H9 (cell line): Measurements from ENCODE around the gene CCDC154. TPM values are rescaled to one million over a fixed set of nuclear protein-coding genes. Genes with fewer than 3 reads are reported as not detected.

Source experiments
- DNase-seq: peaks from one replicate; pipeline ENCODE4 v3.0.0-alpha.2; 2017
- H2AFZ ChIP-seq: one replicate; pipeline ENCODE4 v1.6.1; 2013; ENCODE audit warnings: mild to moderate bottlenecking, low read length, control low read depth, moderate library complexity
- H2AK5ac ChIP-seq: 2 replicates; pipeline ENCODE4 v1.6.1; 2013; ENCODE audit warnings: low read length, control low read depth, mixed read lengths; ENCODE audit not compliant: insufficient read length
- H2BK120ac ChIP-seq: one replicate; pipeline ENCODE4 v1.6.1; 2013; ENCODE audit warnings: low read depth, mild to moderate bottlenecking, low read length, control low read depth, inconsistent platforms; ENCODE audit not compliant: poor library complexity, severe bottlenecking
- H2BK12ac ChIP-seq: 2 replicates; pipeline ENCODE4 v1.6.1; 2013; ENCODE audit warnings: low read length, control low read depth, mixed read lengths, low read depth; ENCODE audit not compliant: insufficient read length
- H2BK15ac ChIP-seq: 2 replicates; pipeline ENCODE4 v1.6.1; 2013; ENCODE audit warnings: low read depth, low read length, control low read depth
- H2BK20ac ChIP-seq: one replicate; pipeline ENCODE4 v1.6.1; 2013; ENCODE audit warnings: low read depth, mild to moderate bottlenecking, low read length, control low read depth, inconsistent platforms; ENCODE audit not compliant: poor library complexity, severe bottlenecking
- H2BK5ac ChIP-seq: 2 replicates; pipeline ENCODE4 v1.6.1; 2013; ENCODE audit warnings: low read length, control low read depth, mixed read lengths; ENCODE audit not compliant: insufficient read length
- H3K14ac ChIP-seq: 2 replicates; pipeline ENCODE4 v1.6.1; 2013; ENCODE audit warnings: low read length, control low read depth; ENCODE audit not compliant: insufficient read depth
- H3K18ac ChIP-seq: 2 replicates; pipeline ENCODE4 v1.6.1; 2013; ENCODE audit warnings: low read depth, mild to moderate bottlenecking, mixed read lengths, low read length, control low read depth; ENCODE audit not compliant: insufficient read length
- H3K23ac ChIP-seq: 2 replicates; pipeline ENCODE4 v1.6.1; 2013; ENCODE audit warnings: low read length, control low read depth, mixed read lengths, low read depth; ENCODE audit not compliant: insufficient read length
- H3K23me2 ChIP-seq: 2 replicates; pipeline ENCODE4 v1.6.1; 2013; ENCODE audit warnings: low read depth, mild to moderate bottlenecking, mixed read lengths, low read length, control low read depth; ENCODE audit not compliant: insufficient read length, poor library complexity, severe bottlenecking
- H3K27ac ChIP-seq: 2 replicates; pipeline ENCODE4 v1.5.1; 2013; ENCODE audit warnings: low read length, control low read depth, mixed read lengths, low read depth; ENCODE audit not compliant: insufficient read length
- H3K27me3 ChIP-seq: 2 replicates; pipeline ENCODE4 v1.6.1; 2013; ENCODE audit warnings: low read length, control low read depth, inconsistent platforms; ENCODE audit not compliant: insufficient read depth
- H3K4ac ChIP-seq: 2 replicates; pipeline ENCODE4 v1.6.1; 2013; ENCODE audit warnings: low read depth, mild to moderate bottlenecking, control low read depth, inconsistent platforms, low read length, moderate library complexity
- H3K4me1 ChIP-seq: 2 replicates; pipeline ENCODE4 v1.6.1; 2013; ENCODE audit warnings: low read length, control low read depth, inconsistent platforms; ENCODE audit not compliant: insufficient read depth
- H3K4me2 ChIP-seq: 2 replicates; pipeline ENCODE4 v1.6.1; 2013; ENCODE audit warnings: low read length, control low read depth, mixed read lengths; ENCODE audit not compliant: insufficient read length, insufficient read depth
- H3K56ac ChIP-seq: 2 replicates; pipeline ENCODE4 v1.6.1; 2013; ENCODE audit warnings: low read depth, mild to moderate bottlenecking, mixed read lengths, low read length, control low read depth; ENCODE audit not compliant: insufficient read length
- H3K79me1 ChIP-seq: 2 replicates; pipeline ENCODE4 v1.6.1; 2013; ENCODE audit warnings: low read depth, mild to moderate bottlenecking, moderate library complexity, low read length, control low read depth, inconsistent platforms; ENCODE audit not compliant: insufficient read depth, poor library complexity, severe bottlenecking
- H3K79me2 ChIP-seq: 2 replicates; pipeline ENCODE4 v1.6.1; 2013; ENCODE audit warnings: low read length, control low read depth, inconsistent platforms; ENCODE audit not compliant: insufficient read depth
- H3K9ac ChIP-seq: 2 replicates; pipeline ENCODE4 v1.6.1; 2013; ENCODE audit warnings: low read length, control low read depth, mixed read lengths; ENCODE audit not compliant: insufficient read length; ENCODE audit errors: extremely low read depth
- H3K9me3 ChIP-seq: one replicate; pipeline ENCODE4 v1.6.1; 2013; ENCODE audit warnings: low read depth, low read length, inconsistent platforms; ENCODE audit not compliant: control insufficient read depth
- H3T11ph ChIP-seq: one replicate; pipeline ENCODE4 v1.6.1; 2013; ENCODE audit warnings: mild to moderate bottlenecking, low read length, control low read depth, inconsistent platforms
- H4K20me1 ChIP-seq: one replicate; pipeline ENCODE4 v1.6.1; 2013; ENCODE audit not compliant: control insufficient read depth, insufficient read length, insufficient read depth
- H4K5ac ChIP-seq: 2 replicates; pipeline ENCODE4 v1.6.1; 2013; ENCODE audit warnings: low read depth, mild to moderate bottlenecking, mixed read lengths, low read length, control low read depth; ENCODE audit not compliant: insufficient read length
- H4K8ac ChIP-seq: replicated peaks from 2 replicates; pipeline ENCODE4 v1.6.1; 2013; ENCODE audit warnings: low read length, control low read depth, mixed read lengths, low read depth; ENCODE audit not compliant: insufficient read length
- H4K91ac ChIP-seq: 2 replicates; pipeline ENCODE4 v1.6.1; 2013; ENCODE audit warnings: low read depth, mild to moderate bottlenecking, moderate library complexity, mixed read lengths, low read length, control low read depth; ENCODE audit not compliant: insufficient read length
- H3K27ac Mint-ChIP-seq, 3 experiments: 2 replicates in 2 of 3; 3 replicates in 1 of 3; pipeline ENCODE4 v1.8.0; 2020 to 2021; ENCODE audit warnings: mixed read lengths in 3 of 3, mild to moderate bottlenecking in 1 of 3, moderate library complexity in 1 of 3
- H3K27me3 Mint-ChIP-seq: 2 replicates; pipeline ENCODE4 v1.8.0; 2021; ENCODE audit warnings: low read depth, mild to moderate bottlenecking, moderate library complexity, mixed read lengths
- H3K36me3 Mint-ChIP-seq, 3 experiments: 2 replicates in 2 of 3; 3 replicates in 1 of 3; pipeline ENCODE4 v1.8.0; 2020 to 2021; ENCODE audit warnings: low read depth in 3 of 3, mixed read lengths in 3 of 3; ENCODE audit not compliant: insufficient read depth in 1 of 3
- H3K4me1 Mint-ChIP-seq, 2 experiments: 2 replicates each; pipeline ENCODE4 v1.8.0; 2020; ENCODE audit warnings: mixed read lengths in 2 of 2
- H3K4me3 Mint-ChIP-seq, 2 experiments: 2 replicates in 1 of 2; 3 replicates in 1 of 2; pipeline ENCODE4 v1.8.0; 2020 to 2021; ENCODE audit warnings: mild to moderate bottlenecking in 2 of 2, mixed read lengths in 2 of 2, moderate library complexity in 1 of 2
- H3K9me3 Mint-ChIP-seq, 2 experiments: 2 replicates in 1 of 2; 3 replicates in 1 of 2; pipeline ENCODE4 v1.8.0; 2020; ENCODE audit warnings: mild to moderate bottlenecking in 2 of 2, mixed read lengths in 2 of 2, moderate library complexity in 1 of 2
- CTCF ChIP-seq: fragments of 200-600 bp; sonication (generic); conservative IDR thresholded peaks from 3 replicates; pipeline ENCODE4 v1.8.0; 2021; ENCODE audit warnings: antibody characterized with exemption, mild to moderate bottlenecking
- WGBS: extraction: QIAGEN DNeasy Blood & Tissue Kit; methylation state at CpG from one replicate; pipeline ENCODE4 v1.1.7; 2013; ENCODE audit warnings: missing lambda C conversion rate, low lambda C conversion rate, mixed read lengths; ENCODE audit not compliant: insufficient read length; ENCODE audit errors: extremely low coverage; 5-methylcytosine and 5-hydroxymethylcytosine counted together
- total RNA-seq: library from RNA; stranded (reverse); gene quantifications from 2 replicates; pipeline ENCODE4 v1.2.1, GENCODE V29; 2021

The CCDC154 gene
- total RNA-seq, 1 experiment from 2014 or later: 1.3 TPM

GRCh38 chr16:1487395-1488053, 43.2 kb upstream of the CCDC154 start:
- H3K4me1 Mint-ChIP-seq: peaks cover 2 to 3% of the 10 kb centered on the region in 2 experiments
- Histone ChIP-seq H3K4me1 (no peaks in the 10 kb centered on the region; the same call in 1 of the 2 replicates), H4K8ac (no peak overlapping the region), H3K9ac (no peak overlapping the region), H2AFZ (no peak overlapping the region), H4K91ac (no peak overlapping the region), H3K79me2 (no peaks in the 10 kb centered on the region), H3K56ac (no peak overlapping the region), H2BK12ac (no peak overlapping the region), H2BK120ac (no peak overlapping the region), H3K18ac (no peak overlapping the region), H4K5ac (no peak overlapping the region), H4K20me1 (no peaks in the 10 kb centered on the region), H3K14ac (no peak overlapping the region; the same call in 1 of the 2 replicates), H3T11ph (no peak overlapping the region), H3K4me2 (no peak overlapping the region), H3K23me2 (peaks cover under 1% of the 10 kb centered on the region), H3K23ac (no peak overlapping the region), H3K27ac (no peak overlapping the region), H3K27me3 (no peaks in the 10 kb centered on the region), H2BK20ac (no peak overlapping the region), H3K79me1 (no peaks in the 10 kb centered on the region), H3K9me3 (no peaks in the 10 kb centered on the region), H3K4ac (no peak overlapping the region), H2BK15ac (no peak overlapping the region), H2BK5ac (no peak overlapping the region), H2AK5ac (no peak overlapping the region)
- H3K27me3 Mint-ChIP-seq: peaks cover 34% of the 10 kb centered on the region
- H3K9me3 Mint-ChIP-seq: no peaks in the 10 kb centered on the region
- DNase-seq: no peak
- no peaks in the 10 kb centered on the region for H3K36me3 Mint-ChIP-seq
- no peak overlapping the region for H3K27ac Mint-ChIP-seq
- no peak for TF ChIP-seq CTCF
- WGBS: no CpG with 5 or more reads among the region's 39 CpGs
- H3K4me3 Mint-ChIP-seq: no peak overlapping the region
